ENCODE results near the gene SPECC1L.

The SPECC1L gene

DNA sequence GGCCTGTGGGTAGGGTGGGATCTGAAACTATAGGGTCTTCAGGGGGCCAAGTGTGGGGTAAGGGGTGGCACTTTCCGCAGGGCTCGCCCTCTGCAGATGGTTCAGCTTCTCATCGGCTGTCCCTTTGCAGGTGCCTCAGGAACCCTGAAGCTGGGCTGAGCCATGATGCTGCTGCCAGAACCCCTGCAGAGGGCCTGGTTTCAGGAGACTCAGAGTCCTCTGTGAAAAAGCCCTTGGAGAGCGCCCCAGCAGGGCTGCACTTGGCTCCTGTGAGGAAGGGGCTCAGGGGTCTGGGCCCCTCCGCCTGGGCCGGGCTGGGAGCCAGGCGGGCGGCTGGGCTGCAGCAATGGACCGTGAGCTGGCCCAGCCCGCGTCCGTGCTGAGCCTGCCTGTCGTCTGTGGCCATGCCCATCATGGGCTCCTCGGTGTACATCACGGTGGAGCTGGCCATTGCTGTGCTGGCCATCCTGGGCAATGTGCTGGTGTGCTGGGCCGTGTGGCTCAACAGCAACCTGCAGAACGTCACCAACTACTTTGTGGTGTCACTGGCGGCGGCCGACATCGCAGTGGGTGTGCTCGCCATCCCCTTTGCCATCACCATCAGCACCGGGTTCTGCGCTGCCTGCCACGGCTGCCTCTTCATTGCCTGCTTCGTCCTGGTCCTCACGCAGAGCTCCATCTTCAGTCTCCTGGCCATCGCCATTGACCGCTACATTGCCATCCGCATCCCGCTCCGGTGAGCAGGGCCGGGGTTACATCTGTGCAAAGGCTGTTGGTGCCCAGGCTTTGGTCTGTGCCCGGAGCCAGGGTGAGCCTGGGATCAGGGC lies 162.6 kb downstream of the SPECC1L start:
- DNase-seq: no peak

DNA sequence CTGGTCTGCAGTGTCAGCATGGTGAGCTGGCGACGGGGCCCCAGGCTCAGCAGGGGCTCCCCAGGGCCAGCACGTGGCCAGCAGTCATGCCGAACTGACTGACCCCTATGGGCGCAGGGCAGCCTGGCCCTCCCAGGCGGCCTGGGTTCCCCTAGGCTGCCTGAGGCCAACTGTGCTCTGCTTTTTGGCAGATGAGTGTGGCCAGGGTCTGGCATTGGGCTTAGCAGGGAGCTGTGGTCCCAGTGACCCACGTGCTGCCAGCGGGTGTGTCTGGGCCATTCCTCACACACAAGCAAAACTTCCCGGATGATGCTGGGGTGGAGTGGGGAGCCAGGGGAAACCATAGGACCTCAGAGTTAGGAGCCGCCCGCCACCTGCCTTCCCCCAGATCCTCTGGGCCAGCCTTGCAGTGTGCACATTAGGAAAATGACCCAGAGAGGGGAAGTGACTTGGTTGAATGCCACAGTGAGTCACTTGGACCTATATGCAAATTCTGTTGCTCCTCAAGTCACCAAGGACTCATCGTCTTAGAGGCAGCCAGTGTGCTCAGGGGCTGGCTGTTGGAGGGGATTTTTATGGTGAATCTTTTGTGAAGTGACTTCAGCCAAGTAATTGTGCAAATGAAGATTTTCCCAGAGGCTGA lies 163.3 kb downstream of the SPECC1L start:
- peak; percentile 31 for DNase-seq

GRCh38 chr22:24434471-24435322 lies 164.1 kb downstream of the SPECC1L start:
- peak; percentile 67 for DNase-seq

DNA sequence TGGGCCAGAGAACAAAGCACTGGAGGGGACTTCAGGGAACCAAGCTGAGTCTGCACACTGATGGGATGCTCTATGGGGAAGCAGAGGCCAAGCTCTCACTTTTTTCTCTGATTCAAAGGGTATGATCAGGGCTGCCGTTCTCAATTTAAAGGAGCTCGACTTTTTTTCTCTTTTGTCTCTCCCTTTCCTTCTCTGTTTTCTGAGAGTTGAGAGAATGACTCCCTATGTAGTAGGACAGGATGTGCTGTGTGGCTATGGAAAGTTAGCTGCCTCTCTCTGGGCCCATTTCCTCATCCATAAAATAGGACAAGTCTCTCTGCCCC lies 164.7 kb downstream of the SPECC1L start:
- no peak for DNase-seq

- DNase-seq: no peak
These were observed 165.3 kb downstream of the SPECC1L start for GRCh38 chr22:24435861-24436371.

- no peak for DNase-seq
These were observed 165.9 kb downstream of the SPECC1L start for GRCh38 chr22:24436553-24436952.

DNA sequence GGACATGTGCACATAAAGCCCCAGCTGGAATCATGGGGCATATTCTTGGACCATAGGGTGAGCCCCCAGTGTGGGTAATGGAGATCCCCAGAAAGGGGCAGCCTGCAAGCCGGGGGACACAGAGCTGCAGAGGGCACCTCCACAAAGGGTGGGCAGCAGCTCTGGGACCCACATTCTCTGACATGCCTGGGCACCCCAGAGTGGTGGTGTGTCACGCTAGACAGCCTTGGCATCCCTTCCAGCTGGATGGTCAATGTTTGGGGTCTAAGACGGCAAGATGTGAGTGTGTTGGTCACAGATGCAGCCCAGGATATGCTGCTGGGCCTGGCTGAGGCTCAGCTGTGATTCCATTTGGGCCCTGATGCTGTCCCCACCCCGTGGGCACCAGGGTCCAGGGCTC lies 166.5 kb downstream of the SPECC1L start:
- DNase-seq: no peak

DNA sequence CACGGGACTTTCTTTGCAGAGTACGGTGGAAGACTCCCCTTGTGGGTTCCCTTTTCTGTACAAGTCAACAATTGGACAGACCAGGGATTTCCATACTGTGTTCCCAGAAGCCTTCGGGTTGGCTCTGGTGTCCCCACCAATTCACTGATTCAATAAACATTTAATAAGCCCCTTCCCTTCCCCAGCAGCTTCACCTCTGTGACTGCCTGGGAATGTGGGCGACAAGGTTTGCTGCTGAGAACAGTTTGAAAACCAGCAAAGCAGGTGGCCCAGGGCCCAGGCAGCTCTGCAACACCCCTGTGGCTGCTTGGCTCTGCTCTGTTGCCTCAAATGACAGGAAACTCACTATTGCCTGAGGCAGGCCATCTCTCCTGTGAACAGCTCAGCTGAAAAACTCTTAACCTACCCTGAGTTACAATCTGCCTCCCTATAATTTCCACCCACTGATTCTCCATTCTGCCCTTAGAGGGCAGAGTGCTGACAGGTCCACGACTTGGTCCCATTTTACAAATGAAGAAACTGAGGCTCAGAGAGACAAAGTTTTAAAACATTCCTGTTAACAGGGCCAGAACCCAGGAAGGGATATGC lies 167.2 kb downstream of the SPECC1L start:
- DNase-seq: no peak

- no peak for DNase-seq
These were observed 169.7 kb downstream of the SPECC1L start for GRCh38 chr22:24440270-24440717.

GRCh38 chr22:24440718-24441405 lies 170.2 kb downstream of the SPECC1L start:
- DNase-seq: no peak

GRCh38 chr22:24441406-24442351 lies 171.0 kb downstream of the SPECC1L start:
- no peak for DNase-seq

DNA sequence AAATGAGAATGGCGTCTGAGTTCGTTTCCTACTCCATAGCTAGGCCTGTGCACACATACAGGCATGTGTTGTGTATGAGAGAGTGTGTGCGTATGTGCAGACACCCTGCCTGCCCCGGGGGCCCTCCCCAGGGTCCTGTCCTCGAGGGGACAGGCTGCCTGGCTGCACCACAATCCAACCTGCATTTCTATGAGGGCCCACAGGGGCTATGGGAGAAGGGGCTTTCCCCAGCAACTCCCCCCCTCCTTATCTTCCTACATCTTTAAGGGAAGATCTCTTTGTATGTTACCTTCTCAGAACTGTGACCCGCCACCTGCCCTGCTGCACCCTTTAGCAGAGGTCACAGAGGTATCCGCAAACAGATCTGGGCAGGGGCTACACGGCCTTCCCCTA lies 171.7 kb downstream of the SPECC1L start:
- no peak for DNase-seq

- no peak for DNase-seq
These were observed 173.0 kb downstream of the SPECC1L start for GRCh38 chr22:24443668-24444067.

DNA sequence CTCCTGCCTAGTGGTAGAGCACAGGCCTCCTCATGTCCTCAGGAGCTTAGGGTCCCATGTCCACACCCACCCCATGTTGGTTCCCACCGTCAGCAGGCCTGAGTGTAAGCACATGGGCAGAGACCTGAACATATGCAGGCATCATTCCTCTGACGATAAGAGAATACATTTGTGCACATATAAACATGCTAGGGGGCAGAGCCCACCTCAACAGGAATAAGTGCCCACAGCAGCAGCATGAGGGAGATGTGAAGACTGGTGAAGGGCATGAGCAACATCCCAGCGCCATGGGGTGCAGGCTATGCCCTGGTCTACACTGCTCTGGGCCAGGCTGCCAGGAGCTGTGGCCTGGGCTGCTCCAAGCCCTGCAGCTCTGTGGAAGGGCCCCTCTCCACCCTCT lies 173.6 kb downstream of the SPECC1L start:
- no peak for DNase-seq

GRCh38 chr22:24444729-24445466 lies 174.3 kb downstream of the SPECC1L start:
- DNase-seq: no peak

DNA sequence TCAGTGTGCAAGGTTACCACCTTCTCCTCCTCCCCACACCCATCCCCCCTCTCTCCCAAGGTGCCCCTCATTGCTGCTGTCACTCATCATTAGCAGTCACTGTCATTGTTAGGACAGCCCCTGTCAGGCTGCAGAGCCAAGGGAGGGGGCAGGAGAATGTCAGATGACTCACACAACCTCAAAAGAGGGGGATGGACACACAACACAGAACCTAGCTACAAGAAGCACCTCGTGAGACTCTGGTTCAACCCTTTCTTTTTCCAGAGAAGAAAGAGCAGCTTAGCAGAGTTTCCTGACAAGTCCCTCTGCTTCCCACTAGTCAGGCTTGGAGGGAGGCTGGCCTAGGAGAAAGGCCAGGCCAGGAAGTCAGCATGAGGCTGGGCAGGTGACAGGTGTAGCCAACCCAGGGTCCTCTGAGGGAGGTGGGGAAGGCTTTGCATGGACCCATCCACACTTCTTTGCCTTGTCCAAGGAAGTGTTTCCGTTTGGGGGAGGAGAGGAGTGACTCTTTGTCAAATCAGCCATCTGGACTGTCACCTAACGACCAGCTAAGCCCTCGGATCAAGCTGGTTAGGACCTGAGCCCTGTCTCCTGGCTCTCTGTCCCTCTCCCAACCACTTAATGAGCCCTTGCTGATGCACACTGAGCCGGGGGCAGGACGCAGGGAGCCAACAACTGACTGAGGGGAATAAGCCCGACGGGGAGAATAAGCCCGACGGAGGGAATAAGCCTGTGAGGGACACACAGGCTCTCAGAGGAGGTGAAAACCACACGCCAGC lies 175.0 kb downstream of the SPECC1L start:
- peak; percentile 31 for DNase-seq

DNA sequence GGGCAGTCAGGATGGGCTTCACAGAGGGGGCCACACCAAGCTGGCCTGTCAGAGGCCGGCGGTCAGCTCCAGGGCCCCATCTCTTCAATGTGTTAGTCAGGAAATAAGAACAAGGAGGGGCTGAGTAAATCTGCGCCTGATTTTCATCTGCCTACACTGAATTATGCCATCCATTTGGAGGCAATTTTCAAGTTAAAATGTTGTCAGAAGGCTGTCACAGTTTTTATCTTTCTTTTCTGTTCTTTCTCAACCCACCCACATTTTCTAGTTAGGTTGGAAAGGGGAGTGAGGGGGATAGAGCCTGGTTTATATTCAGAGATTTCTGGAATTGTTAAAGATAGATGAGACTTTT lies 175.6 kb downstream of the SPECC1L start:
- DNase-seq: no peak

DNA sequence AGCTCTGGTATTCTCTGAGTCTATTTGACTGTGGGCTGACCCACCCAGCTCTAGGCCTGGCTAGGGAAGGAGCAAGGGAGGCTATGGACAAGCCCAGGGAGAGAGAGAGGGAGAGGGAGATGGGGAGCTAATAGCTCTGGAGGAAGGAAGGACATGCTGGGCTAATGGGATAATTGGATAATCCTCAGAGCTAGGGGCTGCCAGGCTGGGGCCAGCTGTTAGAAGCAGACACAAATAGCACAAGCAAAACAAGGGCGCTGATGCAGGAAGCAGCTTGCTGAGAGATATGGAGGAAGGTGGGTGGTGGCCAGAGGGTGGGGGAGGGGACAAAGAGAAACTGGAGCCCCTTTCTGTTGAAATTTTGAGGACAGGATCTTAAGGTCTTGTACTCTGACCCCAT lies 180.0 kb downstream of the SPECC1L start:
- no peak for DNase-seq

GRCh38 chr22:24451162-24451561 lies 180.5 kb downstream of the SPECC1L start:
- no peak for DNase-seq

- DNase-seq: no peak
These were observed 183.2 kb downstream of the SPECC1L start for GRCh38 chr22:24453853-24454252.

Data from activated T-cell treated with anti-CD3 and anti-CD28 coated beads for 4 hours (primary cell).